ENCODE results near the gene AMPD1.

- no peak for TF ChIP-seq CTCF (IDR thresholded peaks at IDR 0.05)
- TF ChIP-seq EP300 (IDR thresholded peaks at IDR 0.05) = no peak
Observed at GRCh38 chr1:114668784-114669561, 26.4 kb downstream of the AMPD1 start.
